Measurements from ENCODE around the gene UXS1. TPM values are rescaled to one million over a fixed set of nuclear protein-coding genes. Genes with fewer than 3 reads are reported as not detected.
"Not testable (repeated sequence)": the region's sequence is repeated elsewhere in the genome, so short reads cannot be mapped to it uniquely, and the experiment has no call there.

UXS1 gene
- total and polyA plus RNA-seq, 3 donors from 2014 or later, result 51.3 to 95.1 (median 76.6) TPM

GRCh38 chr2:106207246-106207645, 13.1 kb upstream of the UXS1 start:
- TF ChIP-seq POLR2A (IDR thresholded peaks at IDR 0.05), result no peak
- no peak for TF ChIP-seq CTCF (IDR thresholded peaks at IDR 0.05)
- Histone ChIP-seq H3K4me3 (no peak overlapping the region), H3K9me3 (no peaks in the 10 kb centered on the region), H3K27ac (no peak overlapping the region), H3K36me3 (ENCODE audit: low read depth, missing control alignments) (no peaks in the 10 kb centered on the region), H3K4me1 (no peaks in the 10 kb centered on the region), H3K27me3 (no peaks in the 10 kb centered on the region)
- intact Hi-C loops (cut with DNase I; ENCODE audit: low total_unique reads), result no loop called here
- WGBS, 2 donors, result 99 to 100% methylated on average over 2 of the region's 2 CpGs
- DNase-seq, result no peak

- no peak overlapping the region for H3K27ac ChIP-seq
- no peak for DNase-seq
- intact Hi-C loops (cut with DNase I; ENCODE audit: low total_unique reads), result no loop called here
- H3K4me3 ChIP-seq, result no peak overlapping the region
- H3K9me3 ChIP-seq, result no peaks in the 10 kb centered on the region
- no peaks in the 10 kb centered on the region for H3K4me1 ChIP-seq
- WGBS, 2 donors, result 61 to 92% methylated on average over 4 to 5 of the region's 5 CpGs
- TF ChIP-seq POLR2A (IDR thresholded peaks at IDR 0.05), result no peak
- TF ChIP-seq CTCF (IDR thresholded peaks at IDR 0.05), result no peak
- H3K27me3 ChIP-seq, result no peaks in the 10 kb centered on the region
- H3K36me3 ChIP-seq (ENCODE audit: low read depth, missing control alignments), result no peaks in the 10 kb centered on the region
Measured at GRCh38 chr2:106205488-106205887, 11.4 kb upstream of the UXS1 start.

- 82 to 100% methylated on average over 1 of the region's 1 CpG for WGBS, 2 donors
- H3K27ac ChIP-seq, H3K27me3 ChIP-seq: not testable (repeated sequence)
Measured at GRCh38 chr2:106204551-106204950, 10.4 kb upstream of the UXS1 start.

GRCh38 chr2:106201661-106202060, 7.6 kb upstream of the UXS1 start:
- intact Hi-C loops (cut with DNase I; ENCODE audit: low total_unique reads), result no loop called here
- no peaks in the 10 kb centered on the region for H3K36me3 ChIP-seq (ENCODE audit: low read depth, missing control alignments)
- no peaks in the 10 kb centered on the region for H3K9me3 ChIP-seq
- H3K4me1 ChIP-seq, result no peaks in the 10 kb centered on the region
- H3K4me3 ChIP-seq, result no peak overlapping the region
- no peak for DNase-seq
- WGBS, 2 donors, result 71 to 90% methylated on average over 2 of the region's 2 CpGs
- no peak overlapping the region for H3K27ac ChIP-seq
- H3K27me3 ChIP-seq, result no peaks in the 10 kb centered on the region
- no peak for TF ChIP-seq CTCF (IDR thresholded peaks at IDR 0.05)

More at GRCh38 chr2:106204551-106204950, 10.4 kb upstream of the UXS1 start:
- H3K36me3 ChIP-seq (ENCODE audit: low read depth, missing control alignments); H3K9me3 ChIP-seq; H3K4me1 ChIP-seq; H3K4me3 ChIP-seq; intact Hi-C loops (cut with DNase I; ENCODE audit: low total_unique reads); DNase-seq: not testable (repeated sequence)

- H3K27me3 ChIP-seq, result no peaks in the 10 kb centered on the region
- no peak overlapping the region for H3K27ac ChIP-seq
- 25 to 28% methylated on average over 3 of the region's 3 CpGs for WGBS, 2 donors
- H3K4me3 ChIP-seq, result no peak overlapping the region
- no peaks in the 10 kb centered on the region for H3K4me1 ChIP-seq
- TF ChIP-seq CTCF (IDR thresholded peaks at IDR 0.05), result no peak
- TF ChIP-seq POLR2A (IDR thresholded peaks at IDR 0.05), result no peak
- intact Hi-C loops (cut with DNase I; ENCODE audit: low total_unique reads), result no loop called here
- no peak for DNase-seq
- H3K36me3 ChIP-seq (ENCODE audit: low read depth, missing control alignments), result no peaks in the 10 kb centered on the region
- H3K9me3 ChIP-seq, result no peaks in the 10 kb centered on the region
Measured at GRCh38 chr2:106197878-106198277, 3.8 kb upstream of the UXS1 start.
